GM18517 (cell line): Measurements from ENCODE around the gene DEFB132.
A peak's percentile ranks its signal among the peaks of the same experiment; 100 is the strongest.

Experiments used
- ATAC-seq: cut with Tn5 transposase; IDR thresholded peaks from one replicate; pipeline ENCODE4 v1.9.1; 2021; ENCODE audit warnings: mild to moderate bottlenecking, moderate library complexity; ENCODE audit not compliant: unreplicated experiment

The DEFB132 gene

DNA sequence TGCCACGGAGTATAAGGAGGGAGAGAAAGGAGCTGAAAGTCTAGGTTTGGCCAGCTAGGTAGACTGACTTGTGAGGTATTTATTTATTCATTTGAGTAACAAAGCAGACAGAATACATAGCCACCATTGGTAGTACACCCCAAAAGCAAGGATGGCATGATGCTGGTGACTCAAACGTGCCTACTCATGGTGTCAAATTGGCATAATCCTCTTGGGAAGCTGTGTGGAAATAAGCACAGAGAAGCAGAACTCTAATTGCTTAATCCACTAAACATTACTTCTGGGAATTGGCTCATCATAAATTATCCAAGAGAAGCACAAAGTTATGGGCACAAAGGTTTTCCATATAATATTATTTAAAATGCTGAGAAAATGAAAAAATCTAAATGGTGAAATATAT lies 2.5 kb downstream of the DEFB132 start:
- ATAC-seq: no peak

DNA sequence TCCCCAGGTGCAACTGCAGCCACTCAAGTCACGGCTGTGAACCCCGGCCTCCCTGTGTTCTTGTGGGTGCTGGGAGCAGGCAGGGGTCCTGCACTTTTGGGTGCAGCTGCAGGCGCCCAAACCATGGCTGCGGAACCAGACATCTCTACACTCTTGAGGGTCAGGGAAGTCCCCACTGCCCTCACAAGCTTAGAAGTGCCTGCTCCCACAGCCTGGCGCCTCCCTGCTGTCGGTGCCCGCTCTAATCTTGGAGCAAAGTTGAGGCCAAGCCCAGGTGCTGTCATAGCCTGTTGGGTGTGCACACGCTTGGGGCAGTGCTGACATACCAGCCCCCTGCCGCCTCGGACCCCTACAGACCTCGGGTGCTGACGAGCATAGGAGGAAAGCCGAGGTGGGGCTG lies 6.2 kb downstream of the DEFB132 start:
- ATAC-seq: no peak

- ATAC-seq: peak; percentile 86
Observed at GRCh38 chr20:266596-267562, 9.4 kb downstream of the DEFB132 start.

GRCh38 chr20:270517-270916 lies 13.0 kb downstream of the DEFB132 start:
- no peak for ATAC-seq

DNA sequence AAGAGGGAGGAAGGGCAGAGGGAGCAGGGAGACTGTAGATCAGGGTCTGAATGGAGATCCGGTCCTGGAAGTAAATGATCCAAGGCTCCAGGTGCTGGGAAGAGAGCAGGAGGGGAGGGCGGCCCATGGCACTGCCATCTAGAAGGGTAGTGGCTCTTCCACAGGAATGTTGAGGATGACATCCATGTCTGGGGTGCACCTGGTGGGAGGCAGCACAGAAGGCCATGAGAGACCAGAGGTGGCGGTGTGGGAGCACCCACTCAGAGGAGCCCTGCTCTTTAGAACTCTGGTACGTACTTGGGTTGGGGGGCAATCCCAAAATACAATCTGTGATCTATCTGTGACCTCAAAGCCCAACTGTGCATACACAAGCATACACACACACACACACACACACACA lies 13.5 kb downstream of the DEFB132 start:
- ATAC-seq: no peak

GRCh38 chr20:271528-271927 lies 14.0 kb downstream of the DEFB132 start:
- ATAC-seq: no peak

DNA sequence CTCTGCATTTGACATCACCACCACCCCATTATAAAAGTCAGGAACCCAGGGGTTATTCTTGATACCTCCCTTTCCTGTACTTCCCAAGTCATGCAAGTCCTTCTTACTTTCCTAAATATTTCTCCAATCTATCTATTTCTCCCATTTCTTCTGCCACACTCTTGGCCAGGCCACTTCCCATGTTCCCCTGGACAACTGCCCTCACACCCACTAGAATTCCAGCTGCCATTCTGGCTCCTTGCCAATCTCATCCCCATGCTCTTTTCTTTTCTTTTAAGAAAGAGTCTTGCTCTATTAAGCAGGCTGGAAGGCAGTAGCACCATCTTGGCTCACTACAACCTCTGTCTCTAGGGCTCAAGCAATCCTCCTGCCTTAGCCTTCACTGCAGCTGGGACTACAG lies 15.2 kb downstream of the DEFB132 start:
- ATAC-seq: no peak

DNA sequence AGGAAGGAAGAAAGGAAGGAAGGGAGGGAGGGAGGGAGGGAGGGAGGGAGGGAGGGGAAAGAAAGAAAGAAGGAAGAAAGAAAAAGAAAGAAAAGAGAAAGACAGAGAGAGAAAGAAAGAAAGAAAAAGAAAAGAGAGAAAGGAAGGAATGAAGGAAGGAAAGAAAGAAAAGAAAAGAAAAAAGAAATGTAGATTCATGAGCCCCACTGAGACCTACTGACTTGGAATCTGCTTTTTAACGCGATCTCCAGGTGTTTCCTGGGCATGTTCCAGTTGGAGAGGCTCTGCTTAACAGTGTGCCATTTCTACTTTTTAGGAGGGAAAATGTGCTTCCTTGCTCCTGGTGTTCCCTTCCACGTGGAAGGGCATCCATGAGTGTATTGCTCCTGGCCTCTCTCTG lies 16.4 kb downstream of the DEFB132 start:
- ATAC-seq: no peak

- no peak for ATAC-seq
Observed at GRCh38 chr20:275791-276190, 18.3 kb downstream of the DEFB132 start.

GRCh38 chr20:276620-277495 lies 19.3 kb downstream of the DEFB132 start:
- ATAC-seq: no peak

GRCh38 chr20:277496-277781 lies 19.9 kb downstream of the DEFB132 start:
- ATAC-seq: no peak

DNA sequence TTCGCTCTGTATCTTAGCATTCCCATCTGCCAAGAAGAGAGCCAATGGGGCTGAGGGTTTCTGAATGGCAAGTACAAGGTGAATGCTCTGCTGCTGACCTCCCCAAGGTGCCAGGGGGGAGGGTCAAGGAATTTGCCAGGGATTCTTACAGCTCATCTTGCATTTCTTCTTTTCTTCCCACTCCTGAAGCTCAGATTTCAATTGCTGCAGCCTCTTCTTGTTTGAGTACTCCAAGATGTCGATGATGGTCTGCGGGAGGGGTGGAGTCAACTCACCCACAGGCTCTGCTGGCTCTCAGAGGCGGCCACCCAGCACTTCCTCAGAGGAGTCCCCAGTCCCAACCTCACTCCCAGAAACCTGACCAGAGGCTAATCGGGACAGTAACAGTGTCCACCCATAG lies 20.7 kb downstream of the DEFB132 start:
- ATAC-seq: no peak

GRCh38 chr20:278607-279571 lies 21.4 kb downstream of the DEFB132 start:
- no peak for ATAC-seq

GRCh38 chr20:284172-284571 lies 26.6 kb downstream of the DEFB132 start:
- no peak for ATAC-seq

- ATAC-seq: no peak
Observed at GRCh38 chr20:286508-286907, 29.0 kb downstream of the DEFB132 start.

GRCh38 chr20:288956-289692 lies 31.6 kb downstream of the DEFB132 start:
- ATAC-seq: no peak

- ATAC-seq: no peak
Observed at GRCh38 chr20:289693-290083, 32.2 kb downstream of the DEFB132 start.

DNA sequence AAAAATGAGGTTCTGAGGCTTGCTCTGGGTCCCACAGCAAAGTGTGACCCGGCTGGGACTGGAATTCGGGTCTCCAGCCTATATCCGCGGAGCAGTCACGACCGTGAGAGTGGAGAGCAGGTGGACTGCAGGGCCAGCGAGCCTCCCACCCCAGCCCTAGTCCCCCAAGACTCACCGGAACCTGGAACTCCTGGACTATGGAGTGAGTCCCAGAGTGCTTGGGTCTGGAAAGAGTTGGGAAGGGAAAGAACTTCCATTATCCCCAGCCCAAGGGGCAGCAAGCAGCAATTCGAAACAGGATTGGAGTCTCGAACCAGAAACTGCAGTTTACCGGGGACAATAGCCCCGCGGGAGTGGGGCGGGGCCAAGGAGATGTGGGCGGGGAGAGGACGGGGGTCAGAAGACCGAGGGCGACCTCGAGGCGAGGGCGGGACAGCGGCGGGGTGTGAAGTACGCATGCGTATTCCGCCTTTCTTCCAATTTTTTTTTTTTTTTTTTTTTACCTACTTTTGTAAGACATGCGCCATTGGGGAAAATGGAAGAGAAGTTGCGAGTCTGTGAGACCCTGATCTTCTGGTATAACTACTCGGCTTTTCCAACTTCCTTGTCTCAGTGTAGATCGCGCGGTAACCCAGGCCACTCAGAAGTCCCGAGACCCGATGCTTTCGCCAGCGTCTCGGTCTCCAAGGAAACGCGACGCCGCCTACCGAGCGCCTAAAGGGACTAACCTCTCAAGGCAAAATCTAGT lies 32.7 kb downstream of the DEFB132 start, which contains the start of gene C20orf96:
Gene C20orf96 (minus strand): TSS at position 667 of the 748 bp plus-strand sequence. CDS start 140 bp downstream, at position 527.
- peak; percentile 74 for ATAC-seq

DNA sequence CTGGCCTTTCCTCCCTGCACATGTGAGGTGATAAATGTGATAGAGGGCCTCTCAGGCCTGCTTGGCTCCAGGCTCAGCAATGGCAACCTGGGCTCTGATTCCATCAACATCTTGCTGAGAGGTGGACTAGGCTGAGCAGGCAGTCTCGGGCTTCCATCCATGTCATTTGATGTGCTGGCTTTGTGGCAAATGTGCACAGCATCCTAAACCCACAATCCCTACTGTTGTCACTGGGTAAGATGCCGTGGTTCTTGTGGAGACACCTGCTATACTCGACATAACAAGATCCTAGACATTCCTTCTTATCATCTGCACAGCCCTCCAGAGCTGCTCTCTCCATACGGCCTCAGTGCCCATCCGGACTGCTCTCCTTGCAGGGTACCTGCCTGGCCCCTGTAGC lies 37.1 kb downstream of the DEFB132 start:
- no peak for ATAC-seq
